Fibroblast of the conjunctiva (primary cell): ENCODE data around the gene DNAJC3.
"Not testable (repeated sequence)": the region's sequence is repeated elsewhere in the genome, so short reads cannot be mapped to it uniquely, and the experiment has no call there.

Source experiments
- DNase-seq: peaks from one replicate; pipeline ENCODE4 v3.0.0-alpha.2; 2010; ENCODE audit warnings: low read depth

Gene DNAJC3

GRCh38 chr13:95671597-95671996 lies 5.3 kb upstream of the DNAJC3 start:
- DNase-seq, result no peak

GRCh38 chr13:95676105-95676761 lies 706 bp upstream of the DNAJC3 start:
- no peak for DNase-seq

- DNase-seq, result no peak
Measured at GRCh38 chr13:95677564-95678266, 776 bp downstream of the DNAJC3 start.

- no peak for DNase-seq
Measured at GRCh38 chr13:95678967-95679366, 2.0 kb downstream of the DNAJC3 start.

- no peak for DNase-seq
Measured at GRCh38 chr13:95679722-95680121, 2.8 kb downstream of the DNAJC3 start.

GRCh38 chr13:95684418-95684817 lies 7.5 kb downstream of the DNAJC3 start:
- DNase-seq, result no peak

GRCh38 chr13:95684960-95685359 lies 8.0 kb downstream of the DNAJC3 start:
- DNase-seq, result not testable (repeated sequence)

- no peak for DNase-seq
Measured at GRCh38 chr13:95689582-95689926, 12.6 kb downstream of the DNAJC3 start.

- not testable (repeated sequence) for DNase-seq
Measured at GRCh38 chr13:95690986-95691385, 14.0 kb downstream of the DNAJC3 start.

- DNase-seq, result no peak
Measured at GRCh38 chr13:95697052-95697680, 20.2 kb downstream of the DNAJC3 start.

GRCh38 chr13:95698047-95698749 lies 21.3 kb downstream of the DNAJC3 start:
- no peak for DNase-seq

GRCh38 chr13:95703576-95703975 lies 26.6 kb downstream of the DNAJC3 start:
- DNase-seq, result no peak

- no peak for DNase-seq
Measured at GRCh38 chr13:95704510-95704909, 27.6 kb downstream of the DNAJC3 start.

- no peak for DNase-seq
Measured at GRCh38 chr13:95706356-95706755, 29.4 kb downstream of the DNAJC3 start.

GRCh38 chr13:95707035-95707434 lies 30.1 kb downstream of the DNAJC3 start:
- no peak for DNase-seq

GRCh38 chr13:95707442-95708390 lies 30.8 kb downstream of the DNAJC3 start:
- DNase-seq, result no peak

GRCh38 chr13:95708391-95708774 lies 31.4 kb downstream of the DNAJC3 start:
- DNase-seq, result no peak

- DNase-seq, result no peak
Measured at GRCh38 chr13:95708811-95709500, 32.0 kb downstream of the DNAJC3 start.

GRCh38 chr13:95710313-95710712 lies 33.4 kb downstream of the DNAJC3 start:
- peak; percentile 48 for DNase-seq

GRCh38 chr13:95712846-95713245 lies 35.9 kb downstream of the DNAJC3 start:
- DNase-seq, result not testable (repeated sequence)

GRCh38 chr13:95713651-95714050 lies 36.7 kb downstream of the DNAJC3 start:
- DNase-seq, result no peak
